Measurements from ENCODE around the gene NHLRC2.

Gene NHLRC2

GRCh38 chr10:113945075-113945686 is 90.7 kb downstream of the NHLRC2 start:
- Histone ChIP-seq H3K27ac (no peak overlapping the region), H3K36me3 (replicated peaks) (no peaks in the 10 kb centered on the region), H3K4me3 (ENCODE audit: low read depth, low read length) (no peak overlapping the region), H3K27me3 (replicated peaks) (no peaks in the 10 kb centered on the region)
- TF ChIP-seq CTCF (IDR thresholded peaks at IDR 0.05; ENCODE audit: low read depth, low read length, missing control alignments) = no peak
- in situ Hi-C loops (cut with HindIII; ENCODE audit: low pct_ligation_motif_present, low sequenced_read_pairs) = no loop called here
- DNase-seq = peak; percentile 28

GRCh38 chr10:113945687-113946085 is 91.2 kb downstream of the NHLRC2 start:
- H3K27ac ChIP-seq = no peak overlapping the region
- in situ Hi-C loops (cut with HindIII; ENCODE audit: low pct_ligation_motif_present, low sequenced_read_pairs) = no loop called here
- H3K4me3 ChIP-seq (ENCODE audit: low read depth, low read length) = no peak overlapping the region
- H3K27me3 ChIP-seq (replicated peaks) = no peaks in the 10 kb centered on the region
- no peaks in the 10 kb centered on the region for H3K36me3 ChIP-seq (replicated peaks)
- TF ChIP-seq CTCF (IDR thresholded peaks at IDR 0.05; ENCODE audit: low read depth, low read length, missing control alignments) = no peak
- no peak for DNase-seq

- Histone ChIP-seq H3K4me3 (ENCODE audit: low read depth, low read length) (no peak overlapping the region), H3K27me3 (replicated peaks) (no peaks in the 10 kb centered on the region), H3K36me3 (replicated peaks) (no peaks in the 10 kb centered on the region), H3K27ac (no peak overlapping the region)
- no peak for DNase-seq
- no peak for TF ChIP-seq CTCF (IDR thresholded peaks at IDR 0.05; ENCODE audit: low read depth, low read length, missing control alignments)
- in situ Hi-C loops (cut with HindIII; ENCODE audit: low pct_ligation_motif_present, low sequenced_read_pairs) = no loop called here
Measured at GRCh38 chr10:113947184-113948041, 93.0 kb downstream of the NHLRC2 start.

- TF ChIP-seq CTCF (IDR thresholded peaks at IDR 0.05; ENCODE audit: low read depth, low read length, missing control alignments) = no peak
- in situ Hi-C loops (cut with HindIII; ENCODE audit: low pct_ligation_motif_present, low sequenced_read_pairs) = no loop called here
- H3K36me3 ChIP-seq (replicated peaks) = no peaks in the 10 kb centered on the region
- H3K4me3 ChIP-seq (ENCODE audit: low read depth, low read length) = no peak overlapping the region
- no peak for DNase-seq
- no peaks in the 10 kb centered on the region for H3K27me3 ChIP-seq (replicated peaks)
- no peak overlapping the region for H3K27ac ChIP-seq
Measured at GRCh38 chr10:113948048-113948447, 93.6 kb downstream of the NHLRC2 start.

- in situ Hi-C loops (cut with HindIII; ENCODE audit: low pct_ligation_motif_present, low sequenced_read_pairs) = no loop called here
- Histone ChIP-seq H3K27ac (no peak overlapping the region), H3K4me3 (ENCODE audit: low read depth, low read length) (no peak overlapping the region), H3K27me3 (replicated peaks) (no peaks in the 10 kb centered on the region), H3K36me3 (replicated peaks) (no peaks in the 10 kb centered on the region)
- DNase-seq = no peak
- TF ChIP-seq CTCF (IDR thresholded peaks at IDR 0.05; ENCODE audit: low read depth, low read length, missing control alignments) = no peak
Measured at GRCh38 chr10:113950268-113950667, 95.8 kb downstream of the NHLRC2 start.

All from brain microvascular endothelial cell (primary cell).